Brain microvascular endothelial cell (primary cell): Measurements from ENCODE around the gene EVC.

ENCODE experiments used
- DNase-seq: peaks from one replicate; pipeline ENCODE4 v3.0.0-alpha.2; 2020
- H3K27ac ChIP-seq: fragments of 250-450 bp; sonication (Bioruptor Pico); 2 replicates; pipeline ENCODE4 v1.5.1; 2020; ENCODE audit warnings: mild to moderate bottlenecking, moderate library complexity
- H3K27me3 ChIP-seq: fragments of 250-450 bp; sonication (Bioruptor Pico); replicated peaks from 2 replicates; pipeline ENCODE4 v1.5.1; 2020; ENCODE audit warnings: mild to moderate bottlenecking
- H3K36me3 ChIP-seq: fragments of 250-450 bp; sonication (Bioruptor Pico); replicated peaks from 2 replicates; pipeline ENCODE4 v1.5.1; 2020; ENCODE audit warnings: mild to moderate bottlenecking
- H3K4me3 ChIP-seq: 2 replicates; pipeline ENCODE4 v1.5.1; 2011; ENCODE audit warnings: low read depth, mild to moderate bottlenecking, control low read depth, low read length, moderate library complexity
- in situ Hi-C: cut with HindIII; loops from 2 replicates; pipeline ENCODE4 v1.10.0; 2017; ENCODE audit warnings: low sequenced_read_pairs, low pct_ligation_motif_present
- TF ChIP-seq, protein P1 (sequence below): IDR thresholded peaks from 2 replicates; pipeline ENCODE4 v1.5.1; 2011; ENCODE audit warnings: low read depth, mild to moderate bottlenecking, moderate library complexity, low read length, control low read depth, inconsistent platforms; ENCODE audit errors: missing control alignments

EVC gene

DNA sequence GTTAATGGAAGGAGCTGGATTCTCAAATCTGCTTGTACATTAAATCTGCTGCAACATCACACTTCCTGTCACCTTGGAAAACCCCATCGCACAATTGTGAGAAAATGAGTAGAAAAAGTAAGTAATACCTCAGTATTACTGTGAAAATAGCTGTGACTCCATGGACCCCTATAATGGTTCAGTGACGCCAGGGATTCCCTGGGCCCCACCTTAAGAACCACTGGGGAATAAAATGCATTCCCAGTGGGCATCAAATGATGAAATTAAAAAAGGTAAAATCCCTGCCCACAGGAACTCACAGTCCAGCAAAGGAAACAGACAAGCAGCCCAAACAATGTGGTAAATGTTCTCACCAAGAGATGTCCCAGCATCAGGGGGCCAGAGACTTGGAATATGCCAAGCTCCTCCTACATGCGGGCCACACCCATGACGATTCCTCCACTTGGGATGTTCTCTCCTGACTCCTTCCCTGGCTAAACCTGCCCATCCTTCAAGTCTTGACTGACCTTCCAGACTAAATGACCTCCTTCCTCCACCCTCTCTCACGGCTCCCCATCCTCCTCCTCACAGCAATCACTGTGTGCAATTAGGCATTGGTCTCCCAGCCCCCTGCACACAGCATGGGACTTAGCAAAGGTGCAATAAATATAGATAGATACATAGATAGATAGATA lies 5.2 kb upstream of the EVC start:
- TF ChIP-seq, protein P1, sequence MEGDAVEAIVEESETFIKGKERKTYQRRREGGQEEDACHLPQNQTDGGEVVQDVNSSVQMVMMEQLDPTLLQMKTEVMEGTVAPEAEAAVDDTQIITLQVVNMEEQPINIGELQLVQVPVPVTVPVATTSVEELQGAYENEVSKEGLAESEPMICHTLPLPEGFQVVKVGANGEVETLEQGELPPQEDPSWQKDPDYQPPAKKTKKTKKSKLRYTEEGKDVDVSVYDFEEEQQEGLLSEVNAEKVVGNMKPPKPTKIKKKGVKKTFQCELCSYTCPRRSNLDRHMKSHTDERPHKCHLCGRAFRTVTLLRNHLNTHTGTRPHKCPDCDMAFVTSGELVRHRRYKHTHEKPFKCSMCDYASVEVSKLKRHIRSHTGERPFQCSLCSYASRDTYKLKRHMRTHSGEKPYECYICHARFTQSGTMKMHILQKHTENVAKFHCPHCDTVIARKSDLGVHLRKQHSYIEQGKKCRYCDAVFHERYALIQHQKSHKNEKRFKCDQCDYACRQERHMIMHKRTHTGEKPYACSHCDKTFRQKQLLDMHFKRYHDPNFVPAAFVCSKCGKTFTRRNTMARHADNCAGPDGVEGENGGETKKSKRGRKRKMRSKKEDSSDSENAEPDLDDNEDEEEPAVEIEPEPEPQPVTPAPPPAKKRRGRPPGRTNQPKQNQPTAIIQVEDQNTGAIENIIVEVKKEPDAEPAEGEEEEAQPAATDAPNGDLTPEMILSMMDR, result no peak
- in situ Hi-C loops, result no loop called here
- Histone ChIP-seq H3K27ac (no peak overlapping the region), H3K36me3 (peaks cover 7% of the 10 kb centered on the region), H3K4me3 (no peak overlapping the region), H3K27me3 (no peaks in the 10 kb centered on the region)
- DNase-seq, result no peak

DNA sequence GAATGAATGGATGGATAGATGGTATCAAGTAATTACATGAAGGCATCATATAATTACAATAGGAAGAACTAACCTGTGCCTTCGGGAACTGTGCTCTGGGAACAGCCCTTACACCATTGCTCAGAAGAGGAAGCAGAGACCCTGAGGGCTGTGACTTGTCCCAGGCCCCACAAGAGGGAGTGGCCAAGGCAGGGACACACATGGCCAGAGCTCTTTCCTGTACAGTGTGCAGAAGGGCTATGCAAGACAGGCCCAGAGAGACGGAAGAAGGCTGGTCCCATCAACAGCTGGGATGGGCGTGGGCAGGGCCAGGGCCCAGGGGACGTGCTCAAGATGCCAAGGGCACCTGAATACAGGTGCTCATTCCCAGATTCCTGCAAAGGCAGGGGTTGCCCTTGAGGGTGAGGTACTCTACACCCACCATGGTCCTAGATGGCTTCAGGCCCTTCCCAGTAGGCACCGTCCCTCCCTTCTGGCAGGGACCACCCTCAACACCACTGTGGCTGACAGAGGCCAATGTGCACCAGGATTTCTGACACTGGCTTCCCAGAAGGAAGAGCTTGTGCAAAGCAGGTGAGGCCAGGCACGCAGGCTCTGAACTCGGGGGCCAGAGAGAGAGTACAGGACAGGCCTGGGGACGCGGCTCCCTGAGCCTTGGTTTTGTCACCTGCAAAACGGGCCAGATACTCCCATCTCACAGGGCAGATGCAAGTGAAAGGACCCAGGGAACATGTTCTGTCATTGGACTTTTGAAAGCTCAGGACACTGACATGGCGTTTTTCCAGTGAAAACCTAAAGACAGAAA lies 4.3 kb upstream of the EVC start:
- Histone ChIP-seq H3K27ac (no peak overlapping the region), H3K4me3 (no peak overlapping the region), H3K27me3 (no peaks in the 10 kb centered on the region), H3K36me3 (peaks cover 7% of the 10 kb centered on the region)
- in situ Hi-C loops, result no loop called here
- TF ChIP-seq, protein P1, result no peak
- DNase-seq, result no peak

DNA sequence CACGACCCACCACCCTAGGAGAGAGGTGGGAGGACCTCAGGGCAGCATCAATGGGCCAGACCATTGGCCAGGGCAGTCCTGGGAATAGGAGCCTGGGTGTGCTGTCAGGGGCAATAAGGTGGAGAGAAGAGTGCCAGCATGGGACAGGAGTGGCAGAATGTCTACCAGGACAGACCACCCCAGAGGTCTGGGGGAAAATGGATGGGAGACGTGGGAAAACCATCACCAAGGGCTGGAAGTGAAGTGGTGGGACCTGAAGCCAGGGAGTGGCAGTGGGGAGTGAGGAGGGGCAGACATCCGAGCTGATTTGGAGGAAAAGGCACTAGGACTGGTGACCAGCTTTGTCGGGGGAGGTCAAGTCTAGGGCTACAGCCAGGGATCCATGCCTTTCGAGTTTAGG lies 3.6 kb upstream of the EVC start:
- in situ Hi-C loops, result no loop called here

DNA sequence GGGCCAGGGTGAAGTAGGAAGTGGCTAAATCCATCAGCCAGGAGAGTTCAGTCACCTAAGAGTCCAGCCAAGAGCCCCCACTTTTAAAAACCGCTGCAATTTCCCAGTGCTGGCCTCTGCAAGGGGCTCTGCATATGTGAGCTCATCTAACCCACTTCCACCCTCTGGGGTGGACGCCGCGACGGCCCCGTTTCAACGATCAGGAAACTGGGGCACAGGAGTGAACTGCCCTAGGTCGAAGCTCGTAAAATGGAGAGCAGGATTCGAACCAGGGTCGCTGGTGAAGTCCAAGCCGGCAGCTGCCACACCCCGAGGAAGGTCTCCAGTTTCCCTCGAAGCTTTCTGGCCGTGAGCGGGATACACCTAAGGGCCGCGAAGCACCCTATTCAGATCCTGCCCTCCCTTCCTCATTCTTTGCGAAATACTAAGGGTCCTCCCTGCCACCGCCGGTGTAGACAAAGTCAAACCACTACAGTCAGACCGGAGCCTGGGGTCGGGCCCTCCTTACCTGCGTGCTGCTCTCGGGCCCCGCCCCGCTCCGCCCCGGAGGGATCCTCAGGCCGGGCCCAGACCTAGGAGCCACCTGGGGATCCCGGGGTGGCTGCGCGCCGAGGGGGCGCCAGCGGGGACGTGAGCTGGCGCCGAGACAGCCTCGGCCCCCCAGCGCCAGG lies 3.1 kb upstream of the EVC start:
- peaks cover 3% of the 10 kb centered on the region for H3K36me3 ChIP-seq
- DNase-seq, result no peak
- peak overlapping the region; percentile 67 for H3K4me3 ChIP-seq
- H3K27me3 ChIP-seq, result no peaks in the 10 kb centered on the region
- in situ Hi-C loops, result no loop called here
- TF ChIP-seq, protein P1, result no peak
- H3K27ac ChIP-seq, result peak overlapping the region; percentile 31

More for the DNA sequence above, 3.6 kb upstream of the EVC start:
- TF ChIP-seq, protein P1, result no peak
- H3K27ac ChIP-seq, result no peak overlapping the region
- H3K27me3 ChIP-seq, result no peaks in the 10 kb centered on the region
- peaks cover 5% of the 10 kb centered on the region for H3K36me3 ChIP-seq
- DNase-seq, result no peak
- peak overlapping the region; percentile 67 for H3K4me3 ChIP-seq

DNA sequence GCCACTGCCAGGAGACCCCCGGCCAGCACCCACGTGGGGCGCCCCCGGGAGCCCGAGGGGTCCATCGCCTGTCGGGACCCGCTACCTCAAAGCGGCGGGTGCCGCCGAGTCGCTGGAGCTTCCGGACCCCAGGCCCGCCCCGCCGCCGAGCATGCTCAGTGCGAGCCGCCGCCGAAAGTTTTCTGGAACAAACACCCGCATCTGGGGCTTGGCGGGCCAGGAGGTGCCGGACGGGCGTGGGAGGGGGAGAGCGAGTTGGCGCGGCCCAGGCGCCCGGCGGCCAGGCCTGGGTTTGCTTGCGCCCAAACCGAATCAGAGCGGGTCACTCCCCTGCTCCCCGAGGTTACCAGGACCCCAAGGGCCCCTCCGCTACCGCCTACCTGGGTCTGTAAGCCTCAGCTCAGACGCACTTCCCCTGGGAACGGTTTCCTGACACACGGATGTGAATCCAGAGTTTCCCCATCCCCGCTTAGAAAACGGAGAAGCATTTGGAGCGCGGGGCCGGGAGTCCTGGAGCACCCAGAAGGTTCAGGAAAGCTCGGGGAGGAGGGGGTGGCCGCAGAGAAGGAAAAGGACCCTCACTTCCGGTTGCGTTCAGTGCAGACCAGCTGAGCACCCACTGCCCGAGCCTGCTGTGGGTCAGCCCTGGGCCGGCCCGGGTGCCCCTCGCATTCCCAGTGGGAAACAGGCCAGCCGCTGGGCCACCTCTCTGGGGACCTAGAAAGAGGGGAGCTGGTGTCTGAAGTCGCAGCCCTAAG lies 2.4 kb upstream of the EVC start, which contains the start of gene EVC2:
EVC2 (minus strand) TSS at position 111 of the 758 bp plus-strand sequence; CDS start at position 65, 46 bp downstream.
- DNase-seq, result peak; percentile 31
- peak within 1 kb of the TSS; percentile 67 for H3K4me3 ChIP-seq
- in situ Hi-C loops, result no loop called here
- H3K27me3 ChIP-seq, result no peaks in the 10 kb centered on the region
- TF ChIP-seq, protein P1, result no peak
- peaks cover 3% of the 10 kb centered on the region for H3K36me3 ChIP-seq
- H3K27ac ChIP-seq, result peak within 1 kb of the TSS; percentile 31
